ENCODE data around the gene PTTG1IP.
"Not testable (repeated sequence)": the region's sequence is repeated elsewhere in the genome, so short reads cannot be mapped to it uniquely, and the experiment has no call there.

The PTTG1IP gene

GRCh38 chr21:44916965-44917364, 43.5 kb upstream of the PTTG1IP start:
- Histone ChIP-seq H3K36me3 (ENCODE audit: insufficient read depth) (no peaks in the 10 kb centered on the region), H3K4me2 (no peak overlapping the region), H3K27ac (no peak overlapping the region), H3K79me2 (ENCODE audit: insufficient read depth, low read depth) (no peaks in the 10 kb centered on the region), H4K20me1 (ENCODE audit: insufficient read depth) (no peaks in the 10 kb centered on the region), H3K4me3 (IDR thresholded peaks at IDR 0.05; ENCODE audit: insufficient read depth, low read depth, low read length) (no peak overlapping the region), H3K27me3 (ENCODE audit: insufficient read depth, low read depth) (peaks cover 85% of the 10 kb centered on the region), H3K9ac (no peak overlapping the region), H3K4me1 (ENCODE audit: low read depth, poor library complexity, severe bottlenecking) (no peaks in the 10 kb centered on the region), H2AFZ (ENCODE audit: low read depth) (no peak overlapping the region)
- no peak for TF ChIP-seq CTCF (conservative IDR thresholded peaks at IDR 0.05; ENCODE audit: low read depth, low read length)

DNA sequence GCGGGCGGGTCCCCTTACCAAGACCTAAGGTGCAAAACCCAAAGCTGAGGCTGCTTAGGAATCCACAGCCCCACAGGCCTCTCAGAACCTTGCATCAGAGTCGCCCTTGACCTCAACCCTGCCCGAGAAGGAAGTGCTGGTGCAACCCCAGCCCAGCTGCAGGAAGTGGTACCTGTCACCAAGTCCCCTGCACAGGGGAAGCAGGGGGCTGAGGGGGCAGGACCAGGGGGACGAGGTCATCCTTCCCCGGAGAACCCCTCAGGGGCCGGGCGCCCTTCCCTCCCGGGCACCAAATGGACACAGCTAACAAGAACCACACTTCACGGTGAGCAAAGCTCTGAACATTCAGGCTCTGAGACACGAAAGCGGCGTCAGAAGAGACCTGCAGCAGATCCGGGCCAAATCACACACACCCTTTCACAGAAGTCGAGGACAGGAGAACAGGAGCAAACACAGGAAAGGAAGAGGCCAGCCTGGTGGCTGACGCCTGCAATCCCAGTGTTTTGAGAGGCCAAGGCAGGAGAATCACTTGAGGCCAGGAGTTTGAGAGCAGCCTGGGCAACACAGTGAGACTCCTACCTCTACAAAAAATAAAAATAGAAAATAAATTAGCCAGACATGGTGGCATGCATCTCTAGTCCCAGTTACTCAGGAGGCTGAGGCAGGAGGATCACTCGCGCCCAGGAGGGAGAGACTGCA, 40.8 kb upstream of the PTTG1IP start:
- Histone ChIP-seq H2AFZ (ENCODE audit: low read depth) (no peak overlapping the region), H3K27me3 (ENCODE audit: insufficient read depth, low read depth) (peaks cover 78% of the 10 kb centered on the region), H3K4me1 (ENCODE audit: low read depth, poor library complexity, severe bottlenecking) (no peaks in the 10 kb centered on the region), H3K36me3 (ENCODE audit: insufficient read depth) (no peaks in the 10 kb centered on the region), H3K4me3 (IDR thresholded peaks at IDR 0.05; ENCODE audit: insufficient read depth, low read depth, low read length) (no peak overlapping the region), H3K9ac (no peak overlapping the region), H3K4me2 (no peak overlapping the region), H4K20me1 (ENCODE audit: insufficient read depth) (no peaks in the 10 kb centered on the region), H3K79me2 (ENCODE audit: insufficient read depth, low read depth) (no peaks in the 10 kb centered on the region), H3K27ac (no peak overlapping the region)
- TF ChIP-seq CTCF (conservative IDR thresholded peaks at IDR 0.05; ENCODE audit: low read depth, low read length): no peak

- no peak overlapping the region for H3K9ac ChIP-seq
- no peaks in the 10 kb centered on the region for H4K20me1 ChIP-seq (ENCODE audit: insufficient read depth)
- no peaks in the 10 kb centered on the region for H3K4me1 ChIP-seq (ENCODE audit: low read depth, poor library complexity, severe bottlenecking)
- H3K27ac ChIP-seq: no peak overlapping the region
- no peaks in the 10 kb centered on the region for H3K36me3 ChIP-seq (ENCODE audit: insufficient read depth)
- peaks cover 83% of the 10 kb centered on the region for H3K27me3 ChIP-seq (ENCODE audit: insufficient read depth, low read depth)
- no peaks in the 10 kb centered on the region for H3K79me2 ChIP-seq (ENCODE audit: insufficient read depth, low read depth)
- H3K4me2 ChIP-seq: no peak overlapping the region
- TF ChIP-seq CTCF (conservative IDR thresholded peaks at IDR 0.05; ENCODE audit: low read depth, low read length): no peak
- H3K4me3 ChIP-seq (IDR thresholded peaks at IDR 0.05; ENCODE audit: insufficient read depth, low read depth, low read length): no peak overlapping the region
- no peak overlapping the region for H2AFZ ChIP-seq (ENCODE audit: low read depth)
Measured at GRCh38 chr21:44913425-44914175, 40.1 kb upstream of the PTTG1IP start.

DNA sequence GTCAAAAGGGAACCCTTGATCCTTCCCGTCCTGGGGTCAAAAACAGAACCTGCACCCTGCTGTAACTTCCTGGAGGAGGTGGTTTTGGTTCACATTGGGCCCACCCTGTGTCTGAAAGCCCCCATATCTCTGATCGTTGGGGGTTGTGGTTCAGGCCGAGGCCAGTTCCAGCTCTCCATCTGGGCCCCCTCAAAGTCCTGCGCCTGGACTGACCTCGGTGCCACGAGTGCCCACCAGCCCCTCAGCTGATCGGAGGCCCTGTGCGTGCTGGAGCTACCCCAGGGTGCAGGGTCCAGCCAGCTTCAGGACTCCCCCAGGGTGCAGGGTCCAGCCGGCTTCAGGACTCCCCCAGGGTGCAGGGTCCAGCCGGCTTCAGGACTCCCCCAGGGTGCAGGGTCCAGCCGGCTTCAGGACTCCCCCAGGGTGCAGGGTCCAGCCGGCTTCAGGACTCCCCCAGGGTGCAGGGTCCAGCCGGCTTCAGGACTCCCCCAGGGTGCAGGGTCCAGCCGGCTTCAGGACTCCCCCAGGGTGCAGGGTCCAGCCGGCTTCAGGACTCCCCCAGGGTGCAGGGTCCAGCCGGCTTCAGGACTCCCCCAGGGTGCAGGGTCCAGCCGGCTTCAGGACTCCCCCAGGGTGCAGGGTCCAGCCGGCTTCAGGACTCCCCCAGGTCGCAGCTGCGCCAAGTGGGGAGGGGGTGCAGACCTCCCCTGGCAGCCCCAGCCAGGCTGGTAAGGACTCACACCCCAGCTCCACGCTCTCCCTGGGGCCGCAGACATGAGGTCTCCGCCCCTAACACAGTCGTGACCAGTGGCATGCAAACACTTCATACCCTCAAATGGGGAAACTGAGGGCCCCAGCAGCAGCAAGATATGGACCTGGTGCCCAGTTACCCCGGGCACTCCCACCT, 39.3 kb upstream of the PTTG1IP start:
- not testable (repeated sequence) for H3K4me1 ChIP-seq (ENCODE audit: low read depth, poor library complexity, severe bottlenecking); H3K36me3 ChIP-seq (ENCODE audit: insufficient read depth); H3K9ac ChIP-seq; H3K27ac ChIP-seq; H4K20me1 ChIP-seq (ENCODE audit: insufficient read depth); H2AFZ ChIP-seq (ENCODE audit: low read depth); H3K79me2 ChIP-seq (ENCODE audit: insufficient read depth, low read depth); H3K4me3 ChIP-seq (IDR thresholded peaks at IDR 0.05; ENCODE audit: insufficient read depth, low read depth, low read length); H3K4me2 ChIP-seq
- peaks cover 84% of the 10 kb centered on the region for H3K27me3 ChIP-seq (ENCODE audit: insufficient read depth, low read depth)
